H54 (cell line): Measurements from ENCODE around the gene ZC3H7B.
A peak's percentile ranks its signal among the peaks of the same experiment; 100 is the strongest.

Source experiments
- DNase-seq: peaks from one replicate; pipeline ENCODE4 v3.0.0; 2011; ENCODE audit warnings: low spot score, mixed read lengths; ENCODE audit not compliant: insufficient read length
- FAIRE-seq: peaks from 3 replicates; lab custom pipeline; 2011; peaks lifted over from hg19 to GRCh38; lab: Jason Lieb, UNC
- POLR2A ChIP-seq: IDR thresholded peaks from 2 replicates; pipeline ENCODE4 v1.6.1; 2011; ENCODE audit warnings: low read depth, mild to moderate bottlenecking, low read length

ZC3H7B gene

GRCh38 chr22:41300661-41301060 is 664 bp upstream of the ZC3H7B start:
- FAIRE-seq = no peak
- no peak for TF ChIP-seq POLR2A
- no peak for DNase-seq

GRCh38 chr22:41302021-41302767 is 869 bp downstream of the ZC3H7B start:
- FAIRE-seq = no peak
- no peak for DNase-seq
- no peak for TF ChIP-seq POLR2A

GRCh38 chr22:41302811-41303210 is 1.5 kb downstream of the ZC3H7B start:
- no peak for TF ChIP-seq POLR2A
- DNase-seq = no peak
- no peak for FAIRE-seq

GRCh38 chr22:41305646-41306045 is 4.3 kb downstream of the ZC3H7B start:
- peak; percentile 77 for DNase-seq
- no peak for TF ChIP-seq POLR2A
- FAIRE-seq = peak; percentile 55

GRCh38 chr22:41308054-41308453 is 6.7 kb downstream of the ZC3H7B start:
- no peak for TF ChIP-seq POLR2A
- DNase-seq (no peak), FAIRE-seq (no peak)

GRCh38 chr22:41308544-41308947 is 7.2 kb downstream of the ZC3H7B start:
- DNase-seq = no peak
- TF ChIP-seq POLR2A = no peak
- no peak for FAIRE-seq

- no peak for TF ChIP-seq POLR2A
- no peak for FAIRE-seq
- DNase-seq = no peak
Measured at GRCh38 chr22:41310336-41310735, 9.0 kb downstream of the ZC3H7B start.

- FAIRE-seq (no peak), DNase-seq (no peak)
- TF ChIP-seq POLR2A = no peak
Measured at GRCh38 chr22:41311487-41311886, 10.2 kb downstream of the ZC3H7B start.

- DNase-seq (no peak), FAIRE-seq (no peak)
- no peak for TF ChIP-seq POLR2A
Measured at GRCh38 chr22:41314821-41315220, 13.5 kb downstream of the ZC3H7B start.

GRCh38 chr22:41315586-41315985 is 14.3 kb downstream of the ZC3H7B start:
- no peak for DNase-seq
- no peak for TF ChIP-seq POLR2A
- FAIRE-seq = no peak

- FAIRE-seq = no peak
- no peak for TF ChIP-seq POLR2A
Measured at GRCh38 chr22:41320416-41321240, 19.3 kb downstream of the ZC3H7B start.

GRCh38 chr22:41324821-41325528 is 23.6 kb downstream of the ZC3H7B start:
- FAIRE-seq = no peak
- DNase-seq = no peak
- TF ChIP-seq POLR2A = no peak

More at GRCh38 chr22:41320416-41321240, 19.3 kb downstream of the ZC3H7B start:
- DNase-seq = no peak

GRCh38 chr22:41327124-41327523 is 25.8 kb downstream of the ZC3H7B start:
- TF ChIP-seq POLR2A = no peak
- FAIRE-seq (no peak), DNase-seq (no peak)

- DNase-seq (no peak), FAIRE-seq (no peak)
- TF ChIP-seq POLR2A = no peak
Measured at GRCh38 chr22:41330169-41330568, 28.8 kb downstream of the ZC3H7B start.
